HG03097 (cell line): ENCODE measurements around the gene SNX9.
"Not testable (repeated sequence)": the region's sequence is repeated elsewhere in the genome, so short reads cannot be mapped to it uniquely, and the experiment has no call there.

Experiments used
- ATAC-seq: cut with Tn5 transposase; IDR thresholded peaks from one replicate; pipeline ENCODE4 v1.9.1; 2021; ENCODE audit not compliant: unreplicated experiment, low FRiP score

Gene SNX9

GRCh38 chr6:157908369-157909281, 85.6 kb downstream of the SNX9 start:
- no peak for ATAC-seq

GRCh38 chr6:157909282-157909664, 86.2 kb downstream of the SNX9 start:
- ATAC-seq, result no peak

DNA sequence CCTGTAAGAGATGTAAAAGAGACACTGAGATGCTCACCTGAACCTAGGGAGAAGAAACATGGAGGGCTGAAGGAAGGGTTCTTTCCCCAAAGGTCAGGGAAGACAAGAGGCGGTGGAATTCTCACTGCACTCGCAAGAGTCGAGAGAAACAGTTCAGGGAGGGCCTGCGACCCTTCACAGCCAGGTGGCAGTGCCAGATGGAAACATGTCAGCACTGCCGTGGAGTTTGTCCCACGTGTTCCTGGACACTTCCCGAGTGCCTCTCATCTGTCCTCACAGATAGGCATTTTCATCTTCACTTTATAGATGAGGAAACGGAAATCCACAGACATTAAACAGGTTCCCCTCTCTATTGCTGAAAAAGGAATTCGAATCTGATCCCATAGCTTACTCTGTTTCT, 88.2 kb downstream of the SNX9 start:
- ATAC-seq, result no peak

DNA sequence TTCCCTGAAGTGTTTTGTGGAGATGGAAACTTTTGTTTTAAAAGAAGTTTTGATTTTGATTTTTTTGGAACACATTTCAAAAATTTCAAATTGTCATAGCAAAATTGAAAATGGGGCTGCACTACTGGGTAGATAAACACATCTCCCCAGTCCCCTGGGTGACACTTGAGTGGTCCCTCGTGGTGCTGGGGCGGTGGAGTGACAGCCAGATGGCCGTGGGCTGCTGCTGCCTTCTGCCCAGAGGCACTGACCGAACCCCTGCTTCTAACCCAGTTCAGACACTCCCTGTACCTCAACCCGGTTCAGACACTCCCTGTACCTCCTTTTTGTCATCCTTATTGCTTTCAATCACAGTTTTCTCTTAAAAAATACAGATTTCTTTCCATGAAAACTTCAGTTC, 88.7 kb downstream of the SNX9 start:
- no peak for ATAC-seq

GRCh38 chr6:157912326-157912725, 89.3 kb downstream of the SNX9 start:
- no peak for ATAC-seq

- ATAC-seq, result no peak
These were observed 98.8 kb downstream of the SNX9 start for GRCh38 chr6:157921685-157922367.

DNA sequence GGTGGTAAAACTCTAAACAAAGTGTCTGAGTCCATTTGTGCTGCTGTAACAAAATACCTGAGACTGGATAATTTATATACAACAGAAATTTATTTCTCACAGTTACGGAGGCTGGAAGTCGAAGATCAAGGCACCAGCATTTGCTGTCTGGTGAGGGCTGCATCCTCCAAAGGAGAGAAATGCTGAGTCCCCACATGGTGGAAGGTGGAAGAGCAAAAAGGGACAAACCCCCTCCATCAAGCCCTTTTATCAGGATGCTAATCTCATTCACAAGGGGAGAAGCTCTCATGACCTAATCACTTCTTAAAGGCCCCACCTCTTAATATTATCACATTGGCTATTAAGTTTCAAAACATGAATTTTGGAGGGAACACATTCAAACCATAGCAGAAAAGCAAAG, 102.7 kb downstream of the SNX9 start:
- no peak for ATAC-seq

DNA sequence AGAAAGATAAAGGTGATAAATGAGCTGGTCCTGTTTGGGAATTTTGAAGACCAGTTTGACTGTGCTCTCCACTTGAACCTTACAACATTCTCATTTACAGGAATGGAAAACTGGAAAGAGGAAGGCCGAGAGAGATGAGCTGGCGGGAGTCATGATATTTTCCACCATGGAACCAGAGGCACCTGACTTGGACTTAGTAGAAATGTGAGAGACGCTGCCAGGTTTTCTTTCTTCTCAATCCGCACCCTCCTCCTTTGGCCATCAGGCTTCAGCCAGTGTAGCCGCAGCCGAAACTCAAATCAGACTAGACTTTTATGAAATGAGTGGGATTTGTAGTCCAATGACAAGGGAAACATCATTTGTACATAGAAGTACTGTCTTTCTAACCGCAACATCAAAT, 104.0 kb downstream of the SNX9 start:
- ATAC-seq, result no peak

GRCh38 chr6:157928428-157928827, 105.4 kb downstream of the SNX9 start:
- ATAC-seq, result no peak

DNA sequence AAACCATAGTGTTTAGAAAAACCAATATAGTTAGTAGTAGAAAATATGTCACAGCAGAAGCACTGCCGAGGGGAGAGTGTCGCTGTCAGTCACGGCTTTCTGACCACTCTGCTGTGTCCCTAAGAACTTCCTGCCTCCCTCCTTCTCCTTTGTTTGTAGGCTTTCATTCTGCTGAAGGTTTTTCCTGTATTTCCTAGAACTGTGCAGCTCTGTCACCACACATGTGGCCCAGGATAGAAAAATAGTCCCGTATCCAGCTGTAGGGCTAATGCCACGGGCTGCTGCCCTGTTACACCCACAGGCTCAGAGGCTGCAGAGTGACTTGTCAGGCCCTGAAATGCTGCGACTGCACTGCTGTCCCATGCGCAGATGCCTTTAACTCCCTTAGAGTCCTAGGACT, 106.0 kb downstream of the SNX9 start:
- no peak for ATAC-seq

GRCh38 chr6:157929765-157930319, 106.8 kb downstream of the SNX9 start:
- no peak for ATAC-seq

GRCh38 chr6:157935786-157936185, 112.7 kb downstream of the SNX9 start:
- no peak for ATAC-seq

- no peak for ATAC-seq
These were observed 114.3 kb downstream of the SNX9 start for GRCh38 chr6:157937318-157937717.

- ATAC-seq, result no peak
These were observed 114.9 kb downstream of the SNX9 start for GRCh38 chr6:157937916-157938315.

DNA sequence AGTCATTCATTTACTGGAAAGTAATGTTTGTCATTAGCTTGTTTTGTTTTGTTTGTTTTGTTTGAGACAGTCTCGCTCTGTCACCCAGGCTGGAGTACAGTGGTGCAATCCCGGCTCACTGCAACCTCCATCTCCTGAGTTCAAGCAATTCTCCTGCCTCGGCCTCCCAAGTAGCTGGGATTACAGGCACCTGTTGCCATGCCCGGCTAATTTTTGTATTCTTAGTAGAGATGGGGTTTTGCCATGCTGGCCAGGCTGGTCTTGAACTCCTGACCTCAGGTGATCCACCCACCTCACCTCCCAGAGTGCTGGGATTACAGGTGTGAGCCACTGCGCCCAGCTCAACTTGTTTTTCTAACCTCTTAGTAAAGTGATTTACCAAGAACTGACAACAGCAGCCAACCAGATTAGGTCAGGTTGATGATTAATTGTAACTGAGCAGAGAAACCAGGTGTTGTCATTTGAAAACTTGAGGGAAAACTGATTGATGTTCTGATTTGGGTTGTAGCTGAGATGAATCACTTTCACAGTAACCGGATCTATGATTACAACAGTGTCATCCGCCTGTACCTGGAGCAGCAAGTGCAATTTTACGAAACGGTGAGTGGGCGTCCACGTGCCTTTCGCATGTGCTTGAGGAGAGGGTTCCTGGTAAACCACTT, 117.5 kb downstream of the SNX9 start:
- not testable (repeated sequence) for ATAC-seq

- no peak for ATAC-seq
These were observed 118.2 kb downstream of the SNX9 start for GRCh38 chr6:157941101-157941863.

DNA sequence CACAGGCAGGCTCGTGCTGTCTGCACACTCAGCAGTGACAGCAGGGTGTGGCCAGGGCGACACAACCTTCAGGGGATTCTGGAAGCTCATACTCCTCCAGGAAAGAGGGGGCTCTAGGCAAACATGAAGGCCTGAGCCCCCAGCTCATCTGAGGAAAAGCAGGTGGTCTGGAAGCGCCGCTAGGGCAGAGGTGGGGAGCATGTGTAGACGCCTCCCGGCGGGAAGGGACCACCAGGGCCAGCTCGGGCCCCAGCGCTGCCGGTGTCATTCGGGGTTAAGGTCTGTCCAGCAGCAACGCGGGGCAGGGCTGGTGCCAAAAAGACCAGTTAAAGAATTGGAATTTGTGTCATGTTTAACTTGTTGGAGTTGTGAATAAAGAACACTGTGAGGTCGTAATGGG, 119.3 kb downstream of the SNX9 start:
- ATAC-seq, result no peak

GRCh38 chr6:157943249-157943963, 120.4 kb downstream of the SNX9 start:
- ATAC-seq, result no peak

DNA sequence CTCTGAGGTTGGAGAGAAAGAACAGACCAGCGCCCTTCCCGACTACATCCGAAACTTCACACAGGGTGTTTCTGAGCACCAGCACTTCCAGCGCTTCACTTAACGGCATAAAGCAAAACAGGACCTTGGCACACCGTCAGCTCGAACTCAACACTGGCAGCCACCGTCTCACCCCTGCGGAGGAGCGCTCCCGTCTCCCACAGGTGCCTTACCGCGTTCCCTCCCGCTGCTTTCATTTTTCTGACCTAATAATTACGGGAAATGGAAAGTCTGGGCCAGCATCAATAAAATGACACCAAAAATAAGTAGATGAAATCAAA, 120.9 kb downstream of the SNX9 start:
- no peak for ATAC-seq
